DND-41 (cell line): ENCODE results near the gene SMARCC1.

Experiments used
- EZH2 ChIP-seq: IDR thresholded peaks from 3 replicates; pipeline ENCODE4 v1.6.1; 2012; ENCODE audit warnings: borderline replicate concordance, low read depth, mild to moderate bottlenecking, moderate library complexity, low read length, inconsistent platforms; ENCODE audit not compliant: severe bottlenecking
- TF ChIP-seq, protein P1 (sequence below): IDR thresholded peaks from 2 replicates; pipeline ENCODE4 v1.5.1; 2012; ENCODE audit warnings: borderline replicate concordance, low read length, moderate library complexity, mild to moderate bottlenecking; ENCODE audit not compliant: poor library complexity, severe bottlenecking; ENCODE audit errors: extremely low read depth

DNA sequence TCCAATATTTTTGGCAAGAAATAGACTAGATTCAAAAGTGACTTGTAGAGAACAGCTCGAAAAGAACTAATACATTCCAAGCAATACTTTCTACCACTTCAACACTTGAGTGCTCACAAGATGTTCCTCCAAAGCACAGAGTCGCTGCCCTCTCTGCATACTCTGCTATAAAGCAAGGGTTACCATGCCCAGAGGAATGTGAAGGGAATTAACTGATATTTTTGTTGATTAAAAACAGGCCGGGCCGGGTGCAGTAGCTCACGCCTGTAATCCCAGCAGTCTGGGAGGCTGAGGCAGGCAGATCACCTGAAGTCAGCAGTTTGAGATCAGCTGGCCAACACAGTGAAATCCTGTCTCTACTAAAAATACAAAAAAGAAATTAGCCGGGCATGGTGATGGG, 145.5 kb downstream of the SMARCC1 start:
- TF ChIP-seq, protein P1, sequence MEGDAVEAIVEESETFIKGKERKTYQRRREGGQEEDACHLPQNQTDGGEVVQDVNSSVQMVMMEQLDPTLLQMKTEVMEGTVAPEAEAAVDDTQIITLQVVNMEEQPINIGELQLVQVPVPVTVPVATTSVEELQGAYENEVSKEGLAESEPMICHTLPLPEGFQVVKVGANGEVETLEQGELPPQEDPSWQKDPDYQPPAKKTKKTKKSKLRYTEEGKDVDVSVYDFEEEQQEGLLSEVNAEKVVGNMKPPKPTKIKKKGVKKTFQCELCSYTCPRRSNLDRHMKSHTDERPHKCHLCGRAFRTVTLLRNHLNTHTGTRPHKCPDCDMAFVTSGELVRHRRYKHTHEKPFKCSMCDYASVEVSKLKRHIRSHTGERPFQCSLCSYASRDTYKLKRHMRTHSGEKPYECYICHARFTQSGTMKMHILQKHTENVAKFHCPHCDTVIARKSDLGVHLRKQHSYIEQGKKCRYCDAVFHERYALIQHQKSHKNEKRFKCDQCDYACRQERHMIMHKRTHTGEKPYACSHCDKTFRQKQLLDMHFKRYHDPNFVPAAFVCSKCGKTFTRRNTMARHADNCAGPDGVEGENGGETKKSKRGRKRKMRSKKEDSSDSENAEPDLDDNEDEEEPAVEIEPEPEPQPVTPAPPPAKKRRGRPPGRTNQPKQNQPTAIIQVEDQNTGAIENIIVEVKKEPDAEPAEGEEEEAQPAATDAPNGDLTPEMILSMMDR = no peak
- TF ChIP-seq EZH2 = no peak
